GM18868 (cell line): ENCODE measurements around the gene DNTT.
"Not testable (repeated sequence)": the region's sequence is repeated elsewhere in the genome, so short reads cannot be mapped to it uniquely, and the experiment has no call there.

Source experiments
- ATAC-seq: cut with Tn5 transposase; IDR thresholded peaks from one replicate; pipeline ENCODE4 v1.9.1; 2021; ENCODE audit warnings: mild to moderate bottlenecking, moderate library complexity; ENCODE audit not compliant: unreplicated experiment

Gene DNTT

DNA sequence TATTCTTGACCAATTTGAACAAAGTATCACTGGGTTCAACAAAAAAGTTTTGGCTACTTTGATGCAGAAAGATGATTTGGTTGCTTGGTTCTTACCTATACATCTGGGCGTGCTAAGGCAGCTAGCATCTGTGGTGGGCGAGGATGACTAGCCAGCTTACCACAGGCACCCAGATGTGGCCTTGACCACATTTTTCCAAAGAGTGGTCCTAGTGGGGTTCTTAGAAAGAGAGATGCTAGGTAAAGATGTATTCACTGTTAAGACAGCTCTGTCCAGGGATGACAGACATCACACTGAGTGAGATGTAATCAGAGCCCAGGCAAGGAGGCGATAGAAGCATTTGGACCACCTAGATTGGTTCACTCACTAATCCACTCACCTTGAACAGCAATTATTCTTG lies 785 bp downstream of the DNTT start:
- ATAC-seq, result no peak

DNA sequence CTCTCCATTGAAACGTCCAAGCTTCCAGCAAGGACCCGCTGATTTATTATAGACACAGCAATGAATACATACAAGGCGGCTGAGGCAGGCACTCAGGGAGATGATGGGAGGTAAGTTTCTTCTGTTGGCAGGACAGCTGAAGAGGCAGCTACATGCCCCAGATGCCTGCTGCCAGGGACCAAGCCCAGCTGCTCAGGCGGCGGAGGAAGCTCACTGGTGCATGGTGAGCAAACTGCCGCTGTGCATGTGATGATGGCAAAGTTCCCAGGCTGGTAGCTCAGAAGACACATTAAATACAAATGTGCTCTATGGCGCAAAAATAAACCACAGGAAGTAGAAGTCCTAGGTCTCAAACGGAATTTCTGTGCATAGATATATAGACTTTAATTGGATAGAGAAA lies 2.3 kb downstream of the DNTT start:
- ATAC-seq, result peak; percentile 84

DNA sequence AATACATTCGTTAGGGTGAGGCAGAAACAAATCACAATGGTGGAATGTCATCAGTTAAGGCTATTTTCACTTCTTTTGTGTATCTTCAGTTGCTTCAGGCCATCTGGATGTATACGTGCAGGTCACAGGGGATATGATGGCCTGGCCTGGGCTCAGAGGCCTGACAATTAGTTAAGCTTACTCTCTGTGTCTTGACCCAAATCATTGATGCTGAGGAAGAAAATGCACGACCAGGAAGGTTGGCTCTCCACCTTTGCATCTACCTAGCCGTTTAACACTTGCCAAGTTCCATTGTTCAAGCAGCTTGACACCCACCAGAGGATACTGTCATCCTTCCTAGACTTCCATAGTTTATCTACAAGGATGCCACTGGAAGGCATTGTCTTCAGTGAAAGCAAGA lies 4.6 kb downstream of the DNTT start:
- not testable (repeated sequence) for ATAC-seq

DNA sequence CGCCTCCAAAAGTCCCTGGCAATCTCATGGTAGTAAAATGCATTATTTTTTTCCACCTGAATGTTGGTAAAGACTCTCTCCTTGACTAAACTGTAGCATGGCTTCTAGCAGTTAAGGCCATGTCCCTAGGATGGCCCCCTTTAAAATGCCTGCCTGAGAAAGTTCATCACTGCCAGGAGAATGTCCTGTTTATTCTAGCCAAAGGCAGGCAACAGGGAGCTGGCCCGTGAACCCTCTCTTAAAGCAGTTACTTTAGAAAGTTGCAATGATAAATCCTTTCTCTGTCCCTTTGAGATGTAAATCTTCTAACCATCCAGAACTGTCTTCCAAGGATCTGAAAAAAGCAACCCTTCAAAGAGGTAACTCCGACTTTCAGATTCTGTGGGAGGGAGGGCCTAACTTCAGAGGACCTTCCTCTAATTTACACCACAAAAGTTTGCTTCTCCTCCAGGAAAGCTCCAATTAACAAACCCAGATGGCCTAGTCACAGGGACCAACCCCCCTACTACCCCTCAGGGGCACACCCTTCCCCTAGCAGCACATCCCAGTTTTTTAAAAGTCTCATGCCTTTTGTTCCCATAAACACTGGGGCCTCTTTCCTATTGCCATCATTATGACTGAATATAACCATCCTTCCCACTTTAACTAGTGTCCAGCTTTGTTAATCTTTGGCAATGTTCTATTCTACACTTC lies 5.5 kb downstream of the DNTT start:
- ATAC-seq, result no peak

DNA sequence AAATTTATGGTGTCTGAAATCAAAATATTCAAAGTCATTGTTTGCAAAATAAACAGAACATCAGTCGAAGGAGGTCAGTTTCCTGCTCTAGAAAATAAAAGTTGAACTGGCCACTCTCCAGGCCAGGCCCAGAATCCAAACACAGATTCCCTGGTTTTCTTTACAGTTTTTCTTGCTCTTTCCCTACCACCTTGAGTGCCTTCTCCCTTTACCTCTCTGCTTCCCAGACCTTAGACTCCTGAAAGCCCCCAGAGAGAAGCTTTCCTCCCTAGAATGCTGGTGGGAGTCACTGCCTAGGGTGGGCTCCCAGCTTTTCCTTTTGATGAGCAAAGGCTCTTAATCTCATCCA lies 6.1 kb downstream of the DNTT start:
- ATAC-seq, result no peak

DNA sequence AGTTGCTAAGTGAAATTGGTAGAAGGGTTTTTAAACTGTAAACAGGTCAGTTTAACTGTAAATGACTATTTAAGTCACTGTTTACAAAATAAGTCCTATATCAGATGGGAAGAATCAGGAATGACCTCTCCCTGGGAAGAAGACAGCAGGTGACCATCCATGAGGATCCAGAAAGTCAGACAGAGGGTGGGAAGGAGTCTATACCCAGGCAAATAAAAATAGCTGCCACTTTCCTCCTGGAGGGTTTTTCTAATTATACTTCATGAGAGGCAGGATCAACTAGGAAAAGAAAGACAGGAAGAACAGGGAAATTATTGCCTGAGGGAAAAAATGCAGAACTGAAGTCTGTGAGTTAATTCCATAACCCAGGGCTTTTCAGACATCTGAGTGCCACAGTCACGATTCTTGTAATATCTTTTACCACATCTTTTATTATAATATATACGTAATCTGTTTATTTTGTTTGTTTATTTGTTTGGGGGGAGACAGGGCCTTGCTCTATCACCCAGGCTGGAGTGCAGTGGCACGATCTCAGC lies 7.0 kb downstream of the DNTT start:
- ATAC-seq, result no peak

DNA sequence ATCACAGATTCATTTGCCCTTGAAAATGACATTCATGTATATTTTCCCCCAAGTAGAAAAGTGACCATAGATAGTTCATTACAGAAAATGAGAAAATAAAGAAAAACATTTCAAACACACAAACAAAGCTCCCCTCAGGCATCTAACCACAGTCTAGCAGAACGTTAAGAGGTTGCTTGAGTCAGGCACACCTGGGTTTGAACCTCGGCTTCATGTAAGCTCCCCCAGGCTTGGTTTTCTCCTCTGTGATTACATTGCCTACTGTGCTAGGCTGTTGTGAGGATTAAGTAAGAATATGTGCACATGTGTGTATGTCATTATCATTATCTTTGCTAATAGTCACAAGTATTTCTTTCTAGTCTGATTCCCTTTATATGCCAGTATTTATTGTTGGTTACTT lies 9.1 kb downstream of the DNTT start:
- ATAC-seq, result no peak

DNA sequence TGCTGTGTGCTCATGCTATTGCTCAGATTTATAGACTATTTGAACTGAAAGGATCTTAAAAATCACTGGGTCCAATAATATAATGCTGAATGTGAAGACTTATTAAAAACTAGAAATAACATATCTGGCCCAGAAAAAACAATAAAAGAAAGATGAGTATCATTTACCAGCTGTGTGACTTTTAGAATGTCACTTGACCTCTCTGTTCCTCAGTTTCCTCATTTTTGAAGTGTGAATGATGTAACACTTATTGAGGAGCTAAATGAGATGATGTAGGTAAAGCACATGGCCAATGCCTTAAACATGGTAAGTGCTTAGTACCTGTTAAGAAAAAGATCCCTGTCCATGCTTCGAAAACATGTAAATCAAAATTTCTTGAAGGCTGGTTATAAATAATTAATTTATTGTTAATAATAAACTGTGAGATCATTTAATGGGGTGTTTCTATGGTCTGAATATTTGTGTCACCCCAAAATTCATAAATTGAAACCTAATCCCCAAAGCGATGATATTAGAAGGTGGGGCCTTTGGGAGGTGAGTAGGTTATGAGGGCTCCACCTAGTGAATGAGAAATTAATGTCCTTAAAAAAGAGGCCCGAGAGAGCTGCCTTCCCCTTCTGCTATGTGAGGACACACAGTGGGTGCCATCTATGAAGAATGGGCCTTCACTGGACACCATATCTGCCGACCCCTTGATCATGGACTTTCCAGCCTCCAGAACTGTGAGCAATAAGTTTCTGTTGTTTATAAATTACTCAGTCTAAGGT lies 13.0 kb downstream of the DNTT start:
- ATAC-seq, result no peak

DNA sequence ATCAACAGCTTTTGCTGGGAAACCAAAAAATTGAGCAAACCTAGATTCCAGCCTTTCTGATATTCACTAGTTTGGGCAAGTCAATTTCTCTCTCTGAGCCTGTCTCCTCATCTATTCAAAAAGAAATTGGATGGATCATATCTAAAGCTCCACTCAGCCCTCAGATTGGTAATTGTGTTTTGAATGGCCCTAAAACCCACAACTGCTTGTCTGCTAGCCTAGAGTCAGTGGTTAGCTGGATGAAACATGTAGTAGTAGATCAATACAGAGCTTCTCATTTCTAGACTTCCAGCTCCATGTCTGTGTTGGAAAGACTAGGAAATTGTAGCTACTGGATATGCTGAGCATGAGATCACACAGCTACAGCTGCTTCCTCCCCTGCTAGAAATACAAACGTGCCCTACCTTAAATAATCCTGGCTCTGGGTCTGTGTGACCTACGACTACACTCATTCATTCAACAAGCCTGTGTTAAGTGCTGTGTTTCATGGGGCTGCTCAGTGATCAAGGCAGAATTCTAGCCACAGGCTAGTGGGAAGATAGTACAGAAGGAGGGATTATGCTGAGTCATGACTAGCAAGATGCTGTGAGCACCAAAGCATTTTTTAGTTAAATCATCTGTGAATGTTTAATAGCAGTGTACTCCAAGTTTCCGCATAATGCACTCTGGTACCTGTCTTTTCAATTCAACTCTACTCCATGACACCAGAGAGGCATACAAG lies 15.7 kb downstream of the DNTT start:
- no peak for ATAC-seq

DNA sequence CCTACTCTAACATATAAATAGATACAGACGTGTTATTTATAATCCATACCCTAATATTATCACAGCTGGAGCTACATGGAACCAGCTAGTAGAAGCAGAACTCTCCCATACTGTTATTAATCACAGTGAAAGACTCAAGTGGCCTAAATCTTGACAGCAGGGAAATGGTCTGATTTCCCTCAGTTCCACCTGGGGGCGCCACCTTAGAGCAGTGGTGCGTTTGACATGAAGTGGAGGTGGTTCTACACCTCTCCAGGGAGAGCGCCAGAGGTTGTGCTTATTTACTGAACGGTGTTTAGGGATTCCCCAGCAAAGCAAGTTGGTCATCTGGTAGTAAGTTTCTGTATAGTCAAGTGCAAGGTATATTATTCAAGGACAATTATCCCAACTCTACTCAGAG lies 17.6 kb downstream of the DNTT start:
- no peak for ATAC-seq

DNA sequence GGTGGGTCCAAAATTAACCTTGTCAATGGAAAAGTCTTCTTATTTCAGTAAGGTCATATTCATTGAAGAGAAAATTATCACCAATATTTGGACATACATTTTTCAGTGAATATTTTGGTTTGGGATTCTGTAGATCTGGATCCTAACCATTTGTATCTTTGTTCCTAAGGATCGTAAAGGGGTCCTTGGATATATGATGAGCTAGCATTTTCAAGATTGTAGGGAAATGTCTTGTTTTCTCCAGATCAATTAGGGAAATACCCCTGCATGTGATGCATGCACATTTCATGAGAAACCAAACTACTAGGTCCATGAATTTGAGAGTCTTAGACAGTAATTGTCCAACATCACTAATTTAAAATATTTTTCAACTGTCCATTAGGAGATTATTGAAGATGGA lies 18.0 kb downstream of the DNTT start:
- no peak for ATAC-seq

DNA sequence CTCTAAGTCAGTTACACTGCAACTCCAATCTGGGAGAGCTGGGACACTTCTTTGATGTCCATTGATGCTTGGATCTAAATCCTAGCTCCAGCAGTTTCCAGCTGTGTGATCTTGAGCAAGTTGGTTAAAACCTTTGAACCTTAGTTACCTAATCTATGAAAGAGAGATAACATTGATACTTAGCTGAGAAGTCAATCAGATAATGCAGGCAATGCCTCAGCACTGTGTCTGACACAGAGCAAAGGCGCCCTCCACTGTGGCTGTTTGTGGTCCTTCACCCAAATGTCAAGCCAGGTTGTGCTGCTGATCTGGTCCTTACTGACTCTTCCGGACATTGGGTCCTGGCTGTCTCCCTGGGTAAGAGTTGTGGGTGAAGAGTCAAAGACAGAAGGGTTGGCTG lies 20.2 kb downstream of the DNTT start:
- no peak for ATAC-seq

DNA sequence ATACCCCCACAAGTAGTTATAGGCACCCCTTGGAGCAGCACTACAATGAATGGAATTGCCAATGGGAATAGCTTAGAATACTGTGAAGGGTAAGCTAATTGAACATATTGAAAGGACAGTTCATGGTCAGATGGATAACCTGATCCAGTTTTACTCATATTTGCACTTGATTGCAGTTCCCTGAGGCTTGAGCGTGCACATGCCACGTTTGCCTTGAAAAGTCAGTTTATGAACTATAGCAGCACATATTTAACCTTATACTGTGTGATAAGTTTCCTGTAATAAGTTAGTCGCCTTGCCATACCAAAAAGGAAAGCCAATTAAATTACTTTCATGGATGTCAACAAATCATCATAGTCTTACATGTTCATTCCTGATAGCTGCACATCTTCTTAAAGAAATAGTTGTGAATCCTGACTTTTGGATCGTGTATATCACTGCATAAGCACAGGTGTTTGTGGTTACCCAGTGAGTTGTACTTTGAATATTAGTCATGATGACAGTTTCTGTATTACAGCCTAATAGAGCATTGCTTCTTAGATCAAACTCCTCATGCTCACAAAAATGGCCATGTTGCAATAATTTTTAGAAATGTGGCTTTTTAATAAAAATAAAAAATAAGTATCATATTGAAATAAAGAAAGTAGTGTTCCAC lies 21.6 kb downstream of the DNTT start:
- peak; percentile 96 for ATAC-seq

DNA sequence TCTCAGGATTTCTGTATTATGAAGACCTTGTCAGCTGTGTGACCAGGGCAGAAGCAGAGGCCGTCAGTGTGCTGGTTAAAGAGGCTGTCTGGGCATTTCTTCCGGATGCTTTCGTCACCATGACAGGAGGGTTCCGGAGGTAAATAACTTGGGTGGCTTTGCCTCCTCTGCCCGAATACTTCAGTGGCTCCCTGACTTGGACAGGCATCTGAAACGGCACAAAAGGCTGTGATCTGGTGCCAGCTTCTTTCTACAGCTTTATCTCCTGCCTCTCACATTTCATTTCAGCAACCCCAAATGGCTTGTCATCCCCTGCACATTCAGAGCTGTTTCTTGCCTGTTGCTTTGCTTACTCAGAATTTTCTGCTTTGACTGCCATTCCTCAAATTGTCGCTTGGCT lies 23.2 kb downstream of the DNTT start:
- no peak for ATAC-seq

DNA sequence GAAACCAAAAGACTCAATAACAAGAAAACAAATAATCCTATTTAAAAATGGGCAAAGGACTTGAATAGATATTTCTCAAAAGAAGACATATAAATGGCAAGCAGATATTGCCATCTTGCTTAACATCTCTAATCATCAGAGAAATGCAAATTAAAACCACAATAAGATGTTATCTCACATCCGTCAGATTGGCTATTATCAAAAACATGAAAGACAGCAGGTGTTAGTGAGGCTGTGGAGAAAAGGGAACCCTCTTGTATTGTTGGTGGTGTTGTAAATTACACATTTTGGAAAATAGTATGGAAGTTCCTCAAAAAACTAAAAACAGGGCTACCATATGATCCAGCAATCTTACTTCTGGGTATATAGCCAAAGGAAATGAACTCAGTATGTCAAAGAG lies 28.9 kb downstream of the DNTT start:
- no peak for ATAC-seq

DNA sequence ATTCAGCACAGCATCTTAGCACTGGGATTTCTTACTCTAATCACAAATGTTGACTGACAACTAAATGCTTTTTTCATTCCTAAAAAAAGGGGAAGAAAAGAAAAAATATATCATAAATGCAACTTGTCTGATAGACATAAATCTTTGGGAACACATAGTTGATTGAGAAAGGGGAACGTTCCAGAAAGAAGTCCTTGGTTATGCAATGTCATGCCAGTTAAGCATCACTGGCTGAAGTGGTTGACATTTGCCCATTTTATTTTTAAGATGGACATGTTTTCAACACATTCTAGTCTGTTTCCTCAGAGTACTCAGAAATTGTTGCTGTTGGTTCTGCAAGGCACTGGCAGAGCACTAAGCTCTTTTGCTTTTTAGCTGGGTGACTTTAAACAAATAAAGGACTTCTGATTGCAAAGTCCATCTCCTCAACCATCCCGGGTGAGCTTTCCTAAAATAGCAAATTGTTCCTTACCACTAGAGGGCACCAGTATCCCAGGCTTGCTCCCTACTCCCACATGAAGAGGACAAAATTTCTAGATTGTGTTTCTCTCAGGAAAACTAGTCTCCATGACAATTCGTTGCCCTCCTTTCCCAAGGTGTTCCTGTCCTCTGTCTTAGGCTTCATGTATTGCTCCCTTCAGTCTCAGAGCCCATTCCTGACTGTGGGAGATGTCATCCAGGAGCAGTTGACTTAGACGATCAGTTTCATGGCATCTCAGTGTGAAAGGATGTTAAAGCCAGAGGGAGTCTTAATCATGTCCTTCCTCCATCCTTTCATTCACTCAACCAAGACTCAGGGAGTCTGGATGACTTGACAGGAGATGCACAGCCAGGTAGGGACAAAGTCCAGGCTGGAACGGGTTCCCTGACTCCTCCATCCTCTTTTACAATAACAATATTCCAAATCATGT lies 30.6 kb downstream of the DNTT start:
- ATAC-seq, result no peak

DNA sequence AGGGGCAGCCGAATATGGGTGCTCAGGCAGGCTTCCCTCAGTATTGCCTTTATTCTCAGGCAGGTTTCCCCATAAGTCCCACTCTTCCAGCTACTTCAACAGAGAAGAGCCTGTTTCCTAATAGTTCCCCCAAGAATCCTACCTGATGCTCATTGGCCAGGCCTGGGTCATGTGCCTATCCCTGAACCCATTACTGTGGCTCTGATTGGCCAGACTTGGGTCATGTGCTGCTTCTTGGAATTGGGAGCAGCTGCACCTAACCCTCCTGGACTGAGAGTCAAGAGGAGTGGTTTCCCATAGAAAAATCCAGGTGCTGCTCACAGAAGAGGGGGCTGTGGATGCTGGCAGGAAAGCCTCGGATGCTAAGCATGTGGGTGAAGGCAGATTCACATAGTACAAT lies 32.9 kb downstream of the DNTT start:
- no peak for ATAC-seq

DNA sequence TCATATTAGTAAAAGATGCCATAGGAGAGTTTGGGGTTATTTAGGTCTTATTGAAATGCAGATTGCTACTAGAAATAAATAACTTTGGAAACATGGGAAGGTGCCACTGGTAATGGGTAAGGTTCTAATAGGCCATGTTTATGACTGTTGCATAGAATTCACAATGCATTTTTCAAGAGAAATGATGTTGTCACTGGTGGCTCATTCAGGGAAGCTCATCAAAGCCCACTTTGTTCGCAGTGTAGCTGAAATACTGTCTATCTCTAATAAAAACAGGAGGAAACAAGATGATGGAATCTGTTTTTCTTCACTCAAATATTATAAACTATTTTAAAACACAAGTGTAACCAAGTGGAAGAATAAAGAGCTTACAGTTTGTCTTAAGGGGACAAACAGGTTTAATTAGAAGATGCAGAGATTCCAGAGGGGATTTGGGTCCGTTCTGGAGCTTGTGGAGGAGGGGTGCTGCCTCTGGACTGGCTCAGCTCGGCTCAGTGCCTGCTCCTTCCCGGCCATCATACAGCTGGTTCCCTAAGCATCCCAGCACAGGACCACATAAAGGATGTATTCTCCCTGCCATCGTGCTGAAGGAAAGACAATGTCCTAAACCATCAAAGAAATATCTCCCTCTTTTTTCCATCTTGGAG lies 34.2 kb downstream of the DNTT start:
- no peak for ATAC-seq

DNA sequence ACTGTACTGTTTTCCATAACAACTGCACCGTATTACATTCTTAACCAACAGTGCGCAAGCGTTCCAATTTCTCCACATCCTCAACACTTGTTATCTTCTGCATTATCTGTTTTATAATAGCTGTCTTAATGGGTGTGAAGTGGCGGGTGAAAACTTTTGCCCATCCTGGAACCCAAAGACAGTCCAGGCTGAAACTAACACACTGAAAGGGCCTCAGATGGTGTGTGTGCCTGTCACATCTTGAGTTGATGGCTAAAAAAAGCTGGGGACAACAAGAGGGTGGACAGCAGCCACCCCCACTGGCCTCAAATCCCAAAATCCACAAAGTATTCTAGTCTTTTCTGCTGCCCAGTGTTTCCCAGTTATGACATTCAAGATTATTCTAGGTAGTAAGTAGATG lies 35.1 kb downstream of the DNTT start:
- no peak for ATAC-seq
